ENCODE measurements around the gene SMURF1.

GRCh38 chr7:99000196-99000903 is 143.6 kb downstream of the SMURF1 start:
- TF ChIP-seq CTCF (IDR thresholded peaks at IDR 0.05 in 8 of 11, conservative IDR thresholded peaks at IDR 0.05 in 3 of 11) (no peak), POLR2A (IDR thresholded peaks at IDR 0.05) (no peak)
